Glomerular visceral epithelial cell (primary cell): ENCODE data around the gene PTP4A2.

Experiments used
- DNase-seq: peaks from one replicate; pipeline ENCODE4 v3.0.0-alpha.2; 2016; ENCODE audit errors: extremely low spot score

Gene PTP4A2

DNA sequence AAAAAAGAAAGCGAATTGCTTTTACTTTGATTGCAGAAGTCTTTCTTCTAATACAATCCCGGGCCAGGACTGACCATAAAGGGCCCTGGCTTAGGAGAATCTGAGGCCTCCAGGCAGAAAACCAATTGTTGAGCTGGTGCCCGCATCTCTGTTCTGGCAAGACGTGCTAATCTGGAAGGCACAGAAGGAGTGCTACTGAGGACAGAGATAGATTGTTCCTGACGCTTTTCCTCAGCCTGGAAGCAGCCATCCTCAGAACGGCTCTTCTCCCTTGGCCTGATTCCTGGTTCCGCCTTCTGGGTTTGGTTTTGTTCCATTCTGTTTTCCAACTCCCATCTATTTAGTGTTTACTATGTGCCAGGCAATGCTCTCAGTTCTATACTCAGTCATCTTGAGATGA, 77.6 kb downstream of the PTP4A2 start:
- DNase-seq = no peak

DNA sequence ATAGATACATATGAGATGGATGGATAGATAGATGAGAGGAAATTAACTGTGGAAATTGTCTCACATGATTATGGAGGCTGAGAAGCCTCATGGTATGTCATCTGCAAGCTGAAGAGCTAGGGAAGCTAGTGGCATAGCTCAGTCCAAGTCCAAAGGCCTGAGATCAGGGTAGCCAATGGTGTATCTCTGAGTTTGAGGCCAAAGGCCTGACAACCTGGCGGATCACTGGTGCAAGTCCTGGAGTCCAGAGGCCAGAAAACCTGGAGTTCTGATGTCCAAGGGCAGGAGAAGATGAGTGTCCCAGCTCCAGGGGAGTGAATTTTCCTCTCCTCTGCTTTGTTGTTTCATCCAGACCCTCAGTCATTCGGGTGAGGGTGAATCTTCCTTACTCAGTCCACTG, 78.4 kb downstream of the PTP4A2 start:
- DNase-seq = no peak

DNA sequence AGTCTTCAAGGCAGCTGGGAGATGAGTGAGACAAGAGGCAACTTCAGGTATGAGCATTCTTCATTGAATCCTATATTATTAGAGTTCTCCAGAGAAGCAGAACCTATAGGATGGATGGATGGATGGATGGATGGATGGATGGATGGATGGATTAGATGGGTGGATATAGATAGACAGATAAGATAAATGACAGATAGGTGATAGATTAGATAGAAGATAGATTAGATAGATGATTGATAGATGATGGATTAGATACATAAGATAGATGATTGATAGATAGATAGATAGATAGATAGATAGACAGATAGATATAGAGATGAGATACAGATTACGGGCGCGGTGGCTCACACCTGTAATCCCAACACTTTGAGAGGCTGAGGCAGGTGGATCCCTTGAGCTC, 79.1 kb downstream of the PTP4A2 start:
- DNase-seq = no peak

DNA sequence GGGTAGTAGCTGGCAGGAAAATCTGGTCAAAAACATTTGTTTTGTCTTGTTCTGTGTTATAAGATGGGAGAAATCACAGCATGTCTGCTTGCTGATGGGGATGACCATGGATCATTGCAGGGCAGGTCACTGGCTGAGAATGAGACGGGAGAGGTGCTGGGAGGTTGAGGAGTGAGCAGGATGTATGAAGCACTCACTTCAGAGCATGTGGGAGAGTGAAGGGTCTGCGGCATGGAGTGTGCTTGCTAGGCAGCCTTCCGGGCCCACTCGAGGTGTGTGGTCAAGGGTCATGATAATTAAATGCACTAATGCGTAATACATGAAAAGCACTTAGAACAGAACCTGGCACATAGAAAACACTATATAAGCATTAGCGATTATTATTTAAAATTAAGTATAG, 80.3 kb downstream of the PTP4A2 start:
- DNase-seq = no peak
